GM19372 (cell line): ENCODE data around the gene F5.
"Not testable (repeated sequence)": the region's sequence is repeated elsewhere in the genome, so short reads cannot be mapped to it uniquely, and the experiment has no call there.

Source experiments
- ATAC-seq: cut with Tn5 transposase; IDR thresholded peaks from one replicate; pipeline ENCODE4 v1.9.1; 2021; ENCODE audit warnings: mild to moderate bottlenecking, low read depth, moderate library complexity; ENCODE audit not compliant: unreplicated experiment

Gene F5

GRCh38 chr1:169546087-169546995, 39.9 kb downstream of the F5 start:
- no peak for ATAC-seq

DNA sequence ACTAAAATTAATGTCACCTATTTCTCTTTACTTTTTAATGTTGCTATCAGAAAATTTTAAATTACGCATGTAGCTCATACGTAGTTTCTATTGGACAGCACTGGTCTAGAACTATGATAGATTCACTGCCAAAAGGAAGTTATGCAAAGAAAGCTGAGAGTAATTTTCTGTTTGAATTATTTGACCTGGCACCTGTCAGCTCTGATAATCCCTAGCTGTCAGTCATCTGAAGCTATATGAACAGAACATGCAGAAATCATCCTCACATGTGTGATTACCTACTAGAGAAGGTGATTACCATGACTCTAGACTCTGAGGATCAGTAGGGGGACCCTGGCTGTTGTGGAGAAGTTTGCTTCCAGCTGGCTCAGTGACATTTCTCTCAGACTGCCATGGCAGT, 40.8 kb downstream of the F5 start:
- no peak for ATAC-seq

GRCh38 chr1:169538998-169539871, 47.0 kb downstream of the F5 start:
- ATAC-seq = no peak

- no peak for ATAC-seq
These were observed 51.6 kb downstream of the F5 start for GRCh38 chr1:169534653-169535052.

GRCh38 chr1:169533528-169534190, 52.6 kb downstream of the F5 start:
- not testable (repeated sequence) for ATAC-seq

- no peak for ATAC-seq
These were observed 55.8 kb downstream of the F5 start for GRCh38 chr1:169530448-169530847.

DNA sequence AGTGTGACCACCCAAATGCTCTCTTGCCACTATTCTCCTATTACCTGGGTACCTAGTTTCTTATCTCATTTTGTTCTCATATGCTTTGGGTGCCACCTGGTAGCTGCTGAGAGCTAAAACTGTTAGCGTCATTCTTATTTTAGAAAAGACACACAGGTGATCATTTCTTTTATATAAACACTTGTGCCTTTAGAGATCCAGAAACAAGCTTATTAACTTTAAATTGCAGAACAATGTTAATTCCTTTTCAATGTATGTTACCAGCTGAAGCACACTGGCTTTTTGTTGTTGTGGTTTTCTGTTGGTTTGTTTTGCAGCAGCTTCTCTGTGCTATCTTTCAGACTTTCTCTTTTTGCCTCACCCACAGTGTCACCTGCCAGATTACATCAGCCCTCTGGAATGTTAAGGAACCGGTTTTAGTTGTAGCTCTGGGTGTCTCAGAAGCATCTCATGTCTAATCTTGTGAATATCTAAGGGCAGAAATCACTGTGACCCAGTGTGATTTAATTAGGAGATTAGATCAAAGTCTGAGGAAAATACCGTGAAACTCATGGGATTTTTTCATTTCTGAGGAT, 57.1 kb downstream of the F5 start:
- no peak for ATAC-seq

GRCh38 chr1:169528215-169529067, 57.8 kb downstream of the F5 start:
- ATAC-seq = no peak

DNA sequence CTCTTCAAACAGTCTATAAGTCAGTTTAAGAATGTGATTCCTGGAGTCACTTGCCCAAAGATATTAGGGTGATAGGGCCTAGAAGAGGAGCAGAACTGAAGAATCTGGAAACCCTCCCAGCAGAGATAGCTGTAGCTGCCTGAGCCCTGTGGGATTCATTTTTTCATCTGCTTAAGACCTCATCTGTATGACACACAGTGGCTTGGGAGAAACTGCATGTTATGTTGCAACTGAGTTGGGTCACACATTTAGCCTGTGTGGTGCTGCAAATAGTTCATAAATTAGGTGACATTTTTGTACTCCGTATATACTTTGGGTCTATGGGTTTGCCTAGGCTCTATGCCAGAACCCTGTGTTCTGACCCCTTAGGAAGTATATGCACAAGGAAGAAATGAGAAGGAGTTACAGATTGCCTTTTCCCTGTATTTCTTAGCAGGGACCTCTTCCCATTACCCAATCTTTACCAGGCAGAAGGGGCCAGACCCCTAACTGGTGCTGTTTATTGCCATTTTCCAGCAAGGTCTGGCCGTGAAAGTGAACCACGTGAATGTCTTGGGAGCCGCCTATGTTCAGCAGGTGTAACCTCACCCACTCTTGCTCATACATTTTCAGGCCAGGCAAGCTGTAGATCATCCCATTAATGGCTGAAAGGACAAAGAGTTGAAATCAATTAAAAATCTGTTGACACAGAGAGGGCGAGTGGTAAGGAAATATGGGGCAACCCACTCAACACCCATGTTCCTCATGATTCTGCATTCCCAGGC, 58.6 kb downstream of the F5 start:
- ATAC-seq = no peak

DNA sequence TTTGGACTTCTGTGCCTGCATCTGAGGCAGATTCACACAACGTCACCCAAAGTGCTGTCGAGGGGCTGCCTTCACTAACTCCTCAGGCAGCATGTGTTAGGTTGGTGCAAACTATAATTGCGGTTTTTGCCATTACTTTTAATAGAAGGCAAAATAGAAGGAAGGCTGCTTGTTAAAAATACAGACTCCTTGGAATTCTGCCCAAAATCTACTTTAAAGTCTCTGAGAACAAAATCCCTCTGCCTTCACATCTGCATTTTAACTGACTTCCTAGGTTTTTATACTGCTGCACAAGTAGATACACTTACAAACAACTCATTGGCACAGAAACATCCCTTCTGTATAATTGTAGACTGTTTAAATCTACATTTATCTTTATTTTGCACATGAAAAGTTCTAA, 59.3 kb downstream of the F5 start:
- ATAC-seq = no peak

- no peak for ATAC-seq
These were observed 60.0 kb downstream of the F5 start for GRCh38 chr1:169526120-169526832.

GRCh38 chr1:169525391-169525790, 60.9 kb downstream of the F5 start:
- no peak for ATAC-seq

DNA sequence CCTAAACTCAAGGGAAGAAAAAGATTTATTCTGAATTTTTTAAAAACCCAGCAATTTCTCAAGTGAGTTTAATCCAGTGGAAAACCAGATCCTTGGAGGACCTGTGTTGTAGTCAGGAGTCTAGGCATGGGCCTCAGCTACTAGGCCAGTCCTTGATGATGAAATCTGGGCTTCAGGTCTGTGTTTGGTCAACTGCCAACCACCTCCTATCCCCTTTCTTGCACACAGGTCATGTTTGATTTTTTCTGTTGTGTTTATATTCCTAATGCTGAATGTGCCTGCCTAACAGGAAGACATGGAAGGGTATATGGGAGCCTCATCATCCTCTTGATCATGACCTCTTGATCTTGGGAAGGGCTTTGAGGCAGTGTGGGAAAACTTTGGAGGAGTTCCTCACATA, 62.4 kb downstream of the F5 start:
- ATAC-seq = no peak

- ATAC-seq = no peak
These were observed 65.1 kb downstream of the F5 start for GRCh38 chr1:169521226-169521625.

- no peak for ATAC-seq
These were observed 68.6 kb downstream of the F5 start for GRCh38 chr1:169517558-169518186.

- no peak for ATAC-seq
These were observed 70.6 kb downstream of the F5 start for GRCh38 chr1:169515641-169516040.

DNA sequence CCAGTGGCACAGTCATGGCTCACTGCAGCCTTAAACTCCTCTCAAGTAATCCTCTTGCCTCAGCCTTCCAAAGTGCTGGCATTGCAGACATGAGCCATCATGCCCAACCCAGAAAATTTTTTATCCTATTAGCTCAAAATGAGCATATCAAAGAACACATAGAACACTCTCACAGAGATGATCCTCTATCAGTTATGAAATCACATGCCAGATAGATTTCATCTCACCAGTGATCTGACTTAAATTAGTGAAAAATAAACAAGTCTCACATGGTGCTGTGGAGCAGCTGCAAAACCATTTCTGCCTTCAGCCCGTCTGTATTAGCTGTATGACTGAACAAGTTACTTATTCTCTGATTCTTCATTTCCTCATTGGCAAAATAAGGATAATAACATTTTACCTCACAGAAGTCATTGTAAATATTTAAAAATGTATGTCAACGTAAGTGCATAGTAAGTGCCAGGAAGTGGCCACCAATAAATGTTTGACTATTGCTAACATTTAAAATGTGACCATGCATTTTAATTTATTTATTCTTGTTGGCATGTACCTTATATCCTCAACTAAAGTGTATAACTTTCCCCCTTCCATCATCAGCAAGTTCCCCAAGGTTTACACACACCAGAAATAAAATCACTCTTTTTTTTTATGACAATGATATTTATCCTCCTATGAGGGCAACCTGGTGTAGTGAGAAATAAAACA, 71.6 kb downstream of the F5 start:
- no peak for ATAC-seq
